Omental fat pad (tissue), 4 donors: ENCODE results near the gene GRM7. TPM values are rescaled to one million over a fixed set of nuclear protein-coding genes. Genes with fewer than 3 reads are reported as not detected.

Experiments
- ATAC-seq: fragments of 150-250 bp; one replicate; pipeline ENCODE4 v1.9.1; 2016; ENCODE audit warnings: mild to moderate bottlenecking, moderate library complexity; ENCODE audit not compliant: low FRiP score
- DNase-seq: peaks from one replicate; pipeline ENCODE4 v3.0.0-alpha.2; 2019; ENCODE audit warnings: low spot score
- CTCF ChIP-seq, 3 donors: fragments of 450-650 bp; IDR thresholded peaks; one replicate each; pipeline ENCODE4 v1.5.1; 2016 to 2017; ENCODE audit warnings: antibody characterized with exemption in 3 of 3, mild to moderate bottlenecking in 3 of 3, moderate library complexity in 2 of 3
- total RNA-seq, 4 donors: library from RNA; depleted of rRNA; stranded (reverse); fragments of >200 nt; gene quantifications; one replicate each; pipeline ENCODE4 v1.1.0, GENCODE V29; 2016

Gene GRM7
- total RNA-seq, 4 donors from 2014 or later, result 0.12 to 0.82 (median 0.28) TPM; not detected in 1

- ATAC-seq (no peak), DNase-seq (no peak)
- no peak for TF ChIP-seq CTCF (IDR thresholded peaks at IDR 0.05)
Measured at GRCh38 chr3:7781395-7781794, 920.5 kb downstream of the GRM7 start.

GRCh38 chr3:7787871-7788828 is 927.2 kb downstream of the GRM7 start:
- ATAC-seq (no peak), DNase-seq (no peak)
- no peak for TF ChIP-seq CTCF (IDR thresholded peaks at IDR 0.05)

- ATAC-seq (no peak), DNase-seq (no peak)
- TF ChIP-seq CTCF (IDR thresholded peaks at IDR 0.05), result no peak
Measured at GRCh38 chr3:7788881-7789280, 928.0 kb downstream of the GRM7 start.

GRCh38 chr3:7789324-7789723 is 928.4 kb downstream of the GRM7 start:
- no peak for DNase-seq
- TF ChIP-seq CTCF (IDR thresholded peaks at IDR 0.05), result no peak
- ATAC-seq, result no peak

GRCh38 chr3:7790141-7790540 is 929.2 kb downstream of the GRM7 start:
- no peak for DNase-seq
- no peak for TF ChIP-seq CTCF (IDR thresholded peaks at IDR 0.05)
- ATAC-seq, result no peak
